Measurements from ENCODE around the gene ECHDC1.
"Not testable (repeated sequence)": the region's sequence is repeated elsewhere in the genome, so short reads cannot be mapped to it uniquely, and the experiment has no call there.

ECHDC1 gene

GRCh38 chr6:127341471-127342202 is 1.8 kb downstream of the ECHDC1 start:
- Histone ChIP-seq H3K9me3 (ENCODE audit: control insufficient read depth, low read length) (no peaks in the 10 kb centered on the region), H3K36me3 (ENCODE audit: control insufficient read depth, insufficient read depth, low read length) (peaks cover 12% of the 10 kb centered on the region), H3K27ac (ENCODE audit: low read depth, low read length, severe bottlenecking) (peak overlapping the region; percentile 94), H3K4me3 (ENCODE audit: extremely low read depth, insufficient read depth, low read length, poor library complexity, severe bottlenecking) (peak overlapping the region; percentile 58), H3K4me1 (ENCODE audit: control insufficient read depth, insufficient read depth, low read length, poor library complexity, severe bottlenecking) (peaks cover 11% of the 10 kb centered on the region)
- 81 to 88% methylated on average over 7 of the region's 9 CpGs for WGBS, 2 experiments (ENCODE audit: insufficient coverage in 2 of 2)

GRCh38 chr6:127340171-127340570 is 3.2 kb downstream of the ECHDC1 start:
- Histone ChIP-seq H3K4me1 (ENCODE audit: control insufficient read depth, insufficient read depth, low read length, poor library complexity, severe bottlenecking) (peaks cover 14% of the 10 kb centered on the region), H3K36me3 (ENCODE audit: control insufficient read depth, insufficient read depth, low read length) (peaks cover 6% of the 10 kb centered on the region), H3K4me3 (ENCODE audit: extremely low read depth, insufficient read depth, low read length, poor library complexity, severe bottlenecking) (no peak overlapping the region), H3K27ac (ENCODE audit: low read depth, low read length, severe bottlenecking) (no peak overlapping the region), H3K9me3 (ENCODE audit: control insufficient read depth, low read length) (no peaks in the 10 kb centered on the region)

DNA sequence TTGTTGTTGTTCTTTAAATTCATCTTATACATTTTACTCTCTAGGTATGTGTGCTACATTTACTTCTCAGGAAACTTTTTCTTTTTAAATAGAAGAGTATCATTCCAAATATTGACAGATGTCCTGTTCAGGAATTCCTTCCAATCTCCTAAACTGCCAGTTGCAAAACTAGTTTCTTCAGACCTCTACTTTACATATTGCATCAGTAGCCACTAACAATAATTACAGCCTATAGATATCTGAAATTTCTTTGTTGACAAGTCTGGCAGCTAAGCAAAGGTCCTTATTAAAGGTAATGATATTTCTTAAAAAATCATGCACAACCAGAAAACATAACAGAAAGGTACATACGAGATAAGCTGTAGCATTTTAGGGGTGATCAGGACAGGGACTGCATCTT is 4.5 kb downstream of the ECHDC1 start:
- H3K27ac ChIP-seq (ENCODE audit: low read depth, low read length, severe bottlenecking) = no peak overlapping the region
- no peaks in the 10 kb centered on the region for H3K9me3 ChIP-seq (ENCODE audit: control insufficient read depth, low read length)
- no peak overlapping the region for H3K4me3 ChIP-seq (ENCODE audit: extremely low read depth, insufficient read depth, low read length, poor library complexity, severe bottlenecking)
- peaks cover 11% of the 10 kb centered on the region for H3K4me1 ChIP-seq (ENCODE audit: control insufficient read depth, insufficient read depth, low read length, poor library complexity, severe bottlenecking)
- H3K36me3 ChIP-seq (ENCODE audit: control insufficient read depth, insufficient read depth, low read length) = peaks cover 5% of the 10 kb centered on the region
- no CpG with 5 or more reads among the region's 1 CpG for WGBS, 2 experiments (ENCODE audit: insufficient coverage in 2 of 2)

DNA sequence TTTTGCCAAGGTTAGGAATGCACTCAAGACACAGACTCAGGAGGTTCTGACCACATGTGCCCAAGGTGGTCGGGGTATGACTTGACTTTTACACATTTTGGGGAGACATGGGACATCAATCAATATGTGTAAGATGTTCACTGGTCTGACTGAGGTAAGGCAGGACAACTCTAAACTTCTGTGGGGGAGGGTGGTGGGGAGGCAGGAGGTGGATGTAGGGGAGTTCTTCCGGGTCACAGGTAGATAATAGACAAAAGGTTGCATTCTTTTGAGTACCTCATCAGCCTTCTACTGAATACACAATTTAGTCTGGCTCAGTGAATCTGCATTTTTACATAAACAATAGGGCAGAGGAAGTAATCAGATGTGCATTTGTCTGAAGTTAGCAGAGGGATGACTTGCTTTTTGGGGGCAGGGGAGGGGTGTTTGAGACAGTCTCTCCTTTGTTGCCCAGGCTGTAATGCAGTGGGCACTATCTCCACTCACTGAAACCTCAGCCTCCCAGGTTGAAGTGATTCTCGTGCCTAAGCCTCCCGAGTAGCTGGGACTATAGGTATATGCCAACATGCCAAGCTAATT is 10.9 kb downstream of the ECHDC1 start:
- WGBS, 2 experiments (ENCODE audit: insufficient coverage in 2 of 2) = 100% methylated on average over 1 to 2 of the region's 4 CpGs
- Histone ChIP-seq H3K4me3 (ENCODE audit: extremely low read depth, insufficient read depth, low read length, poor library complexity, severe bottlenecking) (no peak overlapping the region), H3K27ac (ENCODE audit: low read depth, low read length, severe bottlenecking) (no peak overlapping the region), H3K9me3 (ENCODE audit: control insufficient read depth, low read length) (no peaks in the 10 kb centered on the region), H3K4me1 (ENCODE audit: control insufficient read depth, insufficient read depth, low read length, poor library complexity, severe bottlenecking) (peaks cover 3% of the 10 kb centered on the region), H3K36me3 (ENCODE audit: control insufficient read depth, insufficient read depth, low read length) (peaks cover 21% of the 10 kb centered on the region)

GRCh38 chr6:127331256-127331655 is 12.2 kb downstream of the ECHDC1 start:
- H3K9me3 ChIP-seq (ENCODE audit: control insufficient read depth, low read length); H3K4me3 ChIP-seq (ENCODE audit: extremely low read depth, insufficient read depth, low read length, poor library complexity, severe bottlenecking); H3K4me1 ChIP-seq (ENCODE audit: control insufficient read depth, insufficient read depth, low read length, poor library complexity, severe bottlenecking); H3K27ac ChIP-seq (ENCODE audit: low read depth, low read length, severe bottlenecking): not testable (repeated sequence)
- WGBS, 2 experiments (ENCODE audit: insufficient coverage in 2 of 2) = 86 to 100% methylated on average over 1 to 3 of the region's 3 CpGs
- H3K36me3 ChIP-seq (ENCODE audit: control insufficient read depth, insufficient read depth, low read length) = peaks cover 32% of the 10 kb centered on the region

GRCh38 chr6:127328043-127328609 is 15.3 kb downstream of the ECHDC1 start:
- H3K4me3 ChIP-seq (ENCODE audit: extremely low read depth, insufficient read depth, low read length, poor library complexity, severe bottlenecking) = no peak overlapping the region
- H3K36me3 ChIP-seq (ENCODE audit: control insufficient read depth, insufficient read depth, low read length) = peaks cover 53% of the 10 kb centered on the region
- no peaks in the 10 kb centered on the region for H3K4me1 ChIP-seq (ENCODE audit: control insufficient read depth, insufficient read depth, low read length, poor library complexity, severe bottlenecking)
- no peaks in the 10 kb centered on the region for H3K9me3 ChIP-seq (ENCODE audit: control insufficient read depth, low read length)
- no peak overlapping the region for H3K27ac ChIP-seq (ENCODE audit: low read depth, low read length, severe bottlenecking)

- no peak overlapping the region for H3K27ac ChIP-seq (ENCODE audit: low read depth, low read length, severe bottlenecking)
- WGBS, 2 experiments (ENCODE audit: insufficient coverage in 2 of 2) = 83 to 100% methylated on average over 1 of the region's 1 CpG
- H3K36me3 ChIP-seq (ENCODE audit: control insufficient read depth, insufficient read depth, low read length) = peaks cover 23% of the 10 kb centered on the region
- no peaks in the 10 kb centered on the region for H3K9me3 ChIP-seq (ENCODE audit: control insufficient read depth, low read length)
- H3K4me3 ChIP-seq (ENCODE audit: extremely low read depth, insufficient read depth, low read length, poor library complexity, severe bottlenecking) = no peak overlapping the region
- H3K4me1 ChIP-seq (ENCODE audit: control insufficient read depth, insufficient read depth, low read length, poor library complexity, severe bottlenecking) = no peaks in the 10 kb centered on the region
Measured at GRCh38 chr6:127319686-127320085, 23.7 kb downstream of the ECHDC1 start.

GRCh38 chr6:127317388-127318128 is 25.9 kb downstream of the ECHDC1 start:
- H3K36me3 ChIP-seq (ENCODE audit: control insufficient read depth, insufficient read depth, low read length) = peaks cover 30% of the 10 kb centered on the region
- WGBS, 2 experiments (ENCODE audit: insufficient coverage in 2 of 2) = 0 to 62% methylated on average over 1 to 3 of the region's 6 CpGs

GRCh38 chr6:127305741-127306140 is 37.7 kb downstream of the ECHDC1 start:
- Histone ChIP-seq H3K4me3 (ENCODE audit: extremely low read depth, insufficient read depth, low read length, poor library complexity, severe bottlenecking) (no peak overlapping the region), H3K27ac (ENCODE audit: low read depth, low read length, severe bottlenecking) (no peak overlapping the region), H3K9me3 (ENCODE audit: control insufficient read depth, low read length) (no peaks in the 10 kb centered on the region), H3K4me1 (ENCODE audit: control insufficient read depth, insufficient read depth, low read length, poor library complexity, severe bottlenecking) (peaks cover 8% of the 10 kb centered on the region), H3K36me3 (ENCODE audit: control insufficient read depth, insufficient read depth, low read length) (peaks cover 26% of the 10 kb centered on the region)
- no CpG with 5 or more reads among the region's 1 CpG for WGBS, 2 experiments (ENCODE audit: insufficient coverage in 2 of 2)

More at GRCh38 chr6:127317388-127318128, 25.9 kb downstream of the ECHDC1 start:
- Histone ChIP-seq H3K9me3 (ENCODE audit: control insufficient read depth, low read length) (no peaks in the 10 kb centered on the region), H3K4me3 (ENCODE audit: extremely low read depth, insufficient read depth, low read length, poor library complexity, severe bottlenecking) (no peak overlapping the region), H3K4me1 (ENCODE audit: control insufficient read depth, insufficient read depth, low read length, poor library complexity, severe bottlenecking) (no peaks in the 10 kb centered on the region), H3K27ac (ENCODE audit: low read depth, low read length, severe bottlenecking) (no peak overlapping the region)

DNA sequence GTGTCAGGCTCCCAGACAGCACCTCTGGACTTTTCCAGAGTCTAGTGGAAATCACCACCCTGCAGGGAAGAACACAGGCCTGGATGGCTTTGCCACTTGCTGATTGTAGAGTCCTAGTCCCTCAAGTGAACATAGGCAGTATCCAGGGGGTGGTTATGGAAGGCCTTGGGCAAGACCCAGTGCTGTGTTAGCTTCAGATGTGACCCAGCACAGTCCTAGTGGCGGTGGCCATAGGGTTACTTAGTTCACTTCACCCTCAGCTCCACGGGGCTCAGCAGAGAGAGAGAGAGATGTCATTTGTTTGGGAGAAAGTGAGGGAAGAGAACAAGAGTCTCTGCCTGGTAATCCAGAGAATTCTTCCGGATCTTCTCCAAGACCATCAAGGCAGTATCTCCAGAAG is 39.5 kb downstream of the ECHDC1 start:
- no peak overlapping the region for H3K4me3 ChIP-seq (ENCODE audit: extremely low read depth, insufficient read depth, low read length, poor library complexity, severe bottlenecking)
- peaks cover 18% of the 10 kb centered on the region for H3K36me3 ChIP-seq (ENCODE audit: control insufficient read depth, insufficient read depth, low read length)
- H3K4me1 ChIP-seq (ENCODE audit: control insufficient read depth, insufficient read depth, low read length, poor library complexity, severe bottlenecking) = peaks cover 12% of the 10 kb centered on the region
- no peak overlapping the region for H3K27ac ChIP-seq (ENCODE audit: low read depth, low read length, severe bottlenecking)
- 90 to 95% methylated on average over 1 to 3 of the region's 3 CpGs for WGBS, 2 experiments (ENCODE audit: insufficient coverage in 2 of 2)
- no peaks in the 10 kb centered on the region for H3K9me3 ChIP-seq (ENCODE audit: control insufficient read depth, low read length)
